NCI-H2171 (cell line): Measurements from ENCODE around the gene C5orf47.

Source experiments
- DNase-seq: peaks from one replicate; lab custom pipeline; 2025; lab: John Stamatoyannopoulos, UW

C5orf47 gene, protein sequence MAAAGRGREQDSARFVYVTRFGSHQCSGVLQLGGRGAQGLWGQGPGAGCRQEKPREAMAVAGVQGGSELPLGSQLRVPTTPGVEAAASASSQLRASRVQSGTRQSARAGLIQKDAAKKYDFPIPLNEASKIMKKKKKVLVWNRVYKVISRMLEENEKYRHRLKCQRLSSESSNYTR

DNA sequence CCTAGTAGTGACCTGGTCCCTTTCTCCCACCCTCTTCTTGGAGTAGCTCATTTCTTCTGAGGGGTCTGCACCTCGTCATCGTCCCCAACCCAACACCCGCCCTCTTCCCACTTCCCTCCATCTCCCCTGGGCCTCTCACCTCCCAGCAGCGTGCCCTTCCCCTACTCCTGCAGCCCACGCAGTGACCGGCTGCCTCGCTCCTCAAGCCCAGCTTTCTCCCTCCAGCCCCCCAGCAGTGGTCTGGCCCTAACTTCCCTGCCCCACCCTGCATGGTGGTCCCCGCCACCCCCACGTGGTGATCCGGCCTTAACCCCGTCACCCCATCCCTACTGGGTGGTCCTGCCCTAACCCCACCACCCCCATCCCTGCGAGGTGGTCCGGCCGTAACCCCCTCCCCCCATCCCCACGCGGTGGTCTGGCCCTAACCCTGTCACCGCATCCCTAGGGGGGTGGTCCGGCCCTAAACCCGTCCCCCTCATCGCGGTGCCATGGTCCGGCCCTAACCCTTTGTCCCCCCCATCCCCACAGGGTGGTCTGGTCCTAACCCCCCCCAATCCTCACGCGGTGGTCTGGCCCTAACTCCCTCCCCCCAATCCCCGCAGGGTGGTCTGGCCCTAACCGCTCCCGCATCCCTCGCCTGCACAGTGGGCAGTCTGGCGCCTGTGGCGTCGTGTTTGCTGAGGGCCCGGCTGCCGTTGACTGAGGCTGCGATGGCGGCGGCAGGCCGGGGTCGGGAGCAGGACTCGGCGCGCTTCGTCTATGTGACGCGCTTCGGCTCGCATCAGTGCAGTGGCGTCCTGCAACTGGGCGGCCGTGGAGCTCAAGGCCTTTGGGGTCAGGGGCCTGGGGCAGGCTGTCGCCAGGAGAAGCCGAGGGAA lies at the start of gene C5orf47:
Gene C5orf47, plus strand, starts transcription at position 617 of the 878 bp plus-strand sequence. Its CDS starts 94 bp downstream, at position 711.
- no peak for DNase-seq

DNA sequence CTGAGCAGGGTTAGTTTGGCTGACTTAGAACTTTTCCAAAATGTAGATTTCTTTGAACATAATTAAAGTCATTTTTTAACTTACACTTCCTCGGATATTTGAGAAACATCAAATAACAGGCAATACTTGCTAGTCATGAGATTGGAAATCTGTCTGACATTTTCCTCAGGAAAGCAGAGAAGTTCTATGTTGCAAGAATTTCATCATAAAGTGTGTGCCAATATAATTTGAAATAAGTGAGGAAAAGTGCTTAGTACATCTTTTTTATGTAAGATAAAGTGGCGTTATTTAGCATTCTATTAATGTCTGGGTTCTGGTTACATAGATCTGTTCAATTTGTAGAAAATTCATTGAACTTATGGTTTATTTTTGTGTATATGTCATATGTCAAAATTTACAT lies 48.7 kb upstream of the C5orf47 start:
- no peak for DNase-seq

DNA sequence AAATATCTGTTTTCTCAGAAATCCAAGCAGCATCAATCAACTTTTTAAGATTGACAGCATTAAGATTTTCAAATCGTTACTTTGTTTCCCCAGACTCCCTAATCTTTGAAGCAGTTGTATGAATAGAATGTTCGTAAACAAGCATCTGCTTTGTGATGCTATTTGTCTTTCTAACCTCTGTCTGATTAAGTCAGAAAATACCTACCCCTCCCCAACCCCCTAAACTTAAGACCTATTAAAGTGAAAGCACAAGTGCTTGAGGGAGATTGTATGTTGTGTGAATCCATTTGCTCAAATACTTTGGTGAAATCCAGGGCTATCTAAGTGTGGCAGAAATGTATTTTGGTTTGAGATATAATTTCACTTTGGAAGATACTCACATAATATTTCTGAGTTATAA lies 47.9 kb upstream of the C5orf47 start:
- DNase-seq: no peak

DNA sequence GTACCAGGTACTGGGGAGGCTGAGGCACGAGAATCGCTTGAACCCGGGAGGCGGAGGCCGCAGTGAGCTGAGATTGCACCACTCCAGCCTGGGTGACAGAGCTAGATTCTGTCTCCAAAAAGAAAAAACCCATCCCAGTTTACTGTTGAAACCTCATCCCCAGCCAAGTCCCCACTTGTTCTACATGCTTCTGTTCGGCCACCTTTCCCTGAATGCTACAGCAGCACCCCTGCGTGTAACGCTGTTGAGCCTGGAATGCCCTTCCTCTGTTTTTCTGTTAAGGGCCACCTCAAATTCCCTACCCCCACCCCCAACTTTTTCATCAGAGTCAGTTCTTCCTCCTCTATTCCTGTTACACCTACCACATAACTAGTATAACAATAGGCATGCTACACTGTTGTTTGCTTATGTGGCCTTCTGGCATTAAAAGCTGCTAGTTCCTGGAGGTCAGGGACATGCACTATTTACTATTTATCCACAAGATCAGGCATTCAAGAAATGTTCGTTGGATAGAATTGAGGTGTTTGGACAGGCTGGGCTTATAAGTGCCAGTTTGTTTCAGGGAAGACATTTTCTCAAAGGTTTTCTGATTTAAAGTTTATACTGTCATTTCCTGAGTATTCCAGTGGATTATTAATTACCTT lies 47.1 kb upstream of the C5orf47 start:
- no peak for DNase-seq

DNA sequence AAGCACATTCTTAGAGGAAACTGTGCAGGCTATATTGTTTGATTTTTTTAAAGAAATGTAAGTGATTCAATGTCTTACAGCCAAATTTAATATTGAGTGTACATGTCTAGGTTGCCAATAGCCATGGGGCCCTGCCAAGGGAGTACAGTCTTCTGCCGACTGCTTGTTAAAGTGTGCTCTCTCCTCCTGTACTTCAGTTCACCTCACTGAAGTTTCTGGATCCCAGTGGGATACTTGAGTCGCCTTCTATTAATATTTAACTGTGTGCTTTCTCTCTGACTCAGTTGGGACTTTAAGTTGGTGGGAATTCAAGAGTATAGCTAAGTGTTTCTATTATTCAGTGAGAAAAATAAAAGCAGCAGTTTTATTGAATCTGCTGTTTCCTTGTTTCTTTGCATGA lies 44.5 kb upstream of the C5orf47 start:
- no peak for DNase-seq

DNA sequence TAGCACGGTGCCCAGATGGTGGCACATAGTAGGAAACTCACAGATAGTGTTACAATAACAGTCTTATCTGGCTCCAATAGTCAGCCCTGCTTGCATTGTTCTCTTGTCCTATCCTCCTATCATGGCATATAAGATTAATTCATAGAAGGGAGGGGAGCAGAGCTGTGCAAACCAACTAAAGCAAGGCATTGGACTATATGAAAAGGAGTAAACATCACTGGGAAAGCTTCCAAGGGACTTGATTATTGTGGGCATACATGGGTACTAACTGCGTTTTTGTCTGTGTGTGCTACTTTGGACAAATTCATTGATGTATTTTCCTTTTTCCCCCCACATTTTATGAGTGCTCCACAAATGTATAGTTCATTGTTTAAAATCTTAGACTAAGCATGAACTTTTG lies 43.8 kb upstream of the C5orf47 start:
- no peak for DNase-seq

DNA sequence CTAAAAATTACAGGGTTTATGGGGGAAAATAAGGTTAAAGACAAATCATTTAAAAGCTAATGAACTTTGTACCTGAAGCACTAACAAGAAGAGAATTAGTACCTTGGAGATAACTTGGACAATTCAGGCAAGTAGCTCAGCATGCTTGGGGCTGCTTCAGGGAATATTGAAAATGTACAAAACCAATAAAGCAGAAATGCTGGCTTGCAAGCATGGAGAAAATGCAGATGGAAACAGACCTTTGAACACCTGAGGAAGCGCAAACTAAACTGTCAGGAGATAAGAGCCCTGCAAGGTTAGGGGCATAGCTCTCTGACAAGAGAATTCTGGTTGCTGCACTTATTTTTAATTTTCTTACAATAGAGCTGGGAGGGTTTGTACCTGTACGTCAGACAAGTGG lies 42.6 kb upstream of the C5orf47 start:
- DNase-seq: no peak

DNA sequence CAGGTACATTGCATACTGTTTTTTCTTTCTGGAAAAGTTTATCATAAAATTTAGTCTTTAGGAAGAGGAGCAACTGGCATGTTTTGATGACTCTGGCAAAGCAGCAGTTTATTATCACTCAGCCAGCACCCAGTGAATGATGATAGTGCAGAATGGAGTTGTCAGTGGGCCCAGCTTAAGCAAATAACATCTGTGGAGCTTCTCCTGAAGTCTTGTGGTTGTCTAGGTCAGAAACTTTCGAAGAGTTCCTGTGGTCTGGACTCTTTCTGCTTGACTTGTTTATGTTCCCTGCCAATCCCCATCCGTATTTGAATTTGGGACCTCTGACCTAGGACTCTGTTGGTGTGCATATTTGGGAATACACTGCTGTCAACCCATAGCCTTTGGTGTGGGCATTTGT lies 38.1 kb upstream of the C5orf47 start:
- no peak for DNase-seq

DNA sequence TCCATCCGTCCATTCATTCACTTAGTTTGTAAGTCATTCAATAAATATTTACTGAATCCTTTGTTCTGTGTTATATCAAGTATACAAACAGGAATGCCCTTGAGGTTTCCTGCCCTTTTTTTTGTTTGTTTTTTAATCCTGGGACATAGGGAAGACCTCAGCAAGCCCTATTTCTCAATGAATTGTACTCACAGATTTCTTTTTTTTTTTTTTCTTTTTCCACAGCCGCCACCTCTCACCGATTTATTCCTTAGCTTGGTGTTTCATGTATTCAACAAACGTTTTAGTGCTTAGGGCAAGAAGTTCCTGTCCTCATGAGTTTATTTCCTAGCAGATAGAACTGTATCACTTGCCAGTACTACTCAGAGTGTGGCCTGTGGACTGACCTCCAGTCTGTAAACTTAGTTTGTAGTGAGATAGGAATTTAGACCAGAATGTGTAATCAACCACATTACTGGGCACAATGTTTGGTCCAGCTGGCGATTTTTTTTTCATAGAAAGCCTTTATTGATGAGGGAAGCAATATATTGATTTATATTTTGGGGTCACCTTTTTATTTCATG lies 35.4 kb upstream of the C5orf47 start:
- DNase-seq: no peak

DNA sequence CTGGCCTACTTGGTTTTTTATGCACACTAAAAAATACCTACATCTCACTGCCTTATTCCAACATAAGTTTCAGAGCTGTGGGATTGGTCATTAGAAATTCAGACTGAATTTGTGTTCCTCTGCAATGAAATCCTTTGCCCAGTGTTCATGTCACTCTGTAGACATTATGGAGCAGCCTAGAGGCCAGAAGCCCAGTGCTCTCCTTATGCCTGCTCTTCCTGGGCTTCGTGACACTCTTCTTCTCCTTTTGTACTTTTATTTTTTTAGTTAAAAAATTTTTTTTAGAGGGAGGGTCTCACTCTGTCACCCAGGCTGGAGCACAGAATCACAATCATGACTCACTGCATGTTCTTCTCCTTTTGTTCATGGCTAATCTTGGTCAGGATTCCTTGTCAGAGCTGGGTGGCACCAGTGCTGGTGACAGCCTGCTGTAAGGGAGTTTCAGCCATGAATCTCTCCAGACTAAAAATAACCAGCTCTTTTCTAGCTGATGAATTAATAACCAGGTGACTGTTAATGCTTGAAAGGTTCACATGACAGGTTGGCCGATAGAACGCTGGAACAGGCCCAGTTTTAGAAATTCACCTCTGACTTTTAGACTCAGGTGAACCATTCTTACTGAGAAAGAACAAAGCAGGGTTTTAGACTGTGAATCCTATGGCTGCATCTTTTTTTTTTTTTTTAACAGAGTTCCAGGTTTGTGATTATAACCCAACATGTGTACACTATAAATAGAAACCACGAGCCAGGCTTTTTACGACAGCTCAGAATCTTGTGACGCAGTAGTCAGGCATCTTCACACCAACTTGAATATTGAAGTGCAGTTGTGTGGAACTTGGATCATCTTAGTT lies 34.1 kb upstream of the C5orf47 start:
- DNase-seq: no peak

DNA sequence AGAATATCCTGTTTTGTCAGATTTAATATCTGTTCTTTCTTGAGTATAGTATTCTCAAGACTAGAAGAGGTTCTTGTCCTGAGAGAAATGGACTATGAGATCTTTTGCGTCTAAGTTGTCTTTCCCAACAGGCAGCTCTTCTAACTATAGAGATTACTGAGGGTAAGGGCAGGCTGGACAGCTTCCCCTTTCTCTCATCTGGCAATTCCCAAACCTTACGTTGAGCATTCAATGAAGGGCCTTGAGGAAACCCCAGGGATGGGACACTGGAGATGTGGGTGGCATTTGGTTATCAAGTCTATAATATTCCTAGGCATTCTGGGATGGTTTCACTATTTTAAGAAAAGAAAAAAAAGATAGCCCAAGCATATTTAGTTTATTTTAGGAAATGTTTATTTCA lies 28.0 kb upstream of the C5orf47 start:
- DNase-seq: no peak

DNA sequence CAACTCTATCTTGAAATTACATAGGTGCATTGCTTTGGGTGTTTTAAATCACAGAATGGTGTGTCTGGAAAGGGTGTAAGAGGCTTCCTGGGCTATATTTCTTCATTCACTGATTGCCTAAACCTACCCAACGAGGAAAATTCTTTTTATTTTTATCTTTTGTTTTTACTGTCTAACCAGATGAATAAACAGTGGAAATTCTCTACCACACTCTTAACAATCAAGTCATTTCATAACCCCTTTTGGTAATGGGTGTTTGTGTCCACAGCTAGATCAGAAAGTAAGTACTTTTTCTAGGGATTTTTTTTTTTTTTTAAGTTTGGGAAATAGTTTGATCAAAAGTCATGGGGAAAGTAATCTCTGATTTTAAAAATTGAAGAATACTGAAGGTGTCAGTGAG lies 27.6 kb upstream of the C5orf47 start:
- DNase-seq: no peak

DNA sequence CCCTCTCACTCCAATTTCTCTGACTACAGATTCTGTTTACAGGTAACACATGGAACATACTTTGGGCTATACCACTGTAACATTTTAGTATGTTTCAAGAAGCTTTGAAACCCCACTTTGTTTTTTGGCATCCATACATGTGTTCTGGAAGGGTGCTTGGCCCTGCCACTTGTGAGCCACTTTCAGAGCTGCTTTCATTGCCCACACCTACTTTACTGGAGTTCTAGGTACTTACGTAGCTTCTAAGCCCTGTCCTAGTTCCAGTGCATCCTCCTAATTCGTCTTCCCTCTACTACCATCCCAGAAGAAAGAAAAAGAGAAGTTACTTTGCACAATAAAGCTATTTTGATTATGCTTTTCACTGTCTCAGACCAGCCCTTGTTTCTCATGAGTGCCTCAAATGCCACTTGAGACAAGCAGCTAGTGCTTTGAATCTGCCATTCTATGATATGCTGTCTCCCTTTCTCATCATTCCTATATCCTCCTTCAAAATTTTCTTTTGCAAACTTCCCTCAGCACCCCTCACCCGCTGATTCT lies 26.5 kb upstream of the C5orf47 start:
- DNase-seq: no peak

DNA sequence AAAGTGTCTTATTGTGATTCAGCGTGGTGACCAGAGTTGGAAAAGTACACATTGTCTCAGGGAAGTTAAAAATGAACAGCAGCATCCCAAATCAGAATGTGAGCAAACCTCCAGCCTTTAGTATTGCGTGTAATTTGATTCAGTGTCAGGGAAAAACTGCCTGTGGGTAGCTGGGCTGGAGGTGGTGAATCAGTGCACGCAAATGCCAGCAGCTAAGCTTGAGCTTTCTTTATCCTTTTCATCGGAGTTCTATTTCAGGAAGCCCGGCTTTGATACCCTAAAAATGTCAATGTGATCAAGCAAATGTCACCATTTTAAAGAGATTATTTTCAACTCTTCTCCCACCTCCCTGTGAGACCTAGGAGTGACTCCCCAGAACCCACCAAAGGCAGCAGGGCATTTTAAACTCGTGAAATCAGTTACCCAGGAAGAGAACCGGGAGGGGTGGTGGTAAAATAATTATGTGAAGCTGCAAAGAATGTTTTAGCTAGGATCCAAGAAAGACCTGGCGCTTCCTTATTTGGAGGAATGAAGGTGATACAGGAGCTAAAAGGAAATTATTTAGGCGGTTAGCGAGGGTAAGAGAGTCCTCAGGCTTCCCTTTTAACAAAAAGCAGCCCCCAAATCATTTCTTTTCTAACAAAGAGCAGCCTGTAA lies 25.7 kb upstream of the C5orf47 start:
- DNase-seq: no peak

DNA sequence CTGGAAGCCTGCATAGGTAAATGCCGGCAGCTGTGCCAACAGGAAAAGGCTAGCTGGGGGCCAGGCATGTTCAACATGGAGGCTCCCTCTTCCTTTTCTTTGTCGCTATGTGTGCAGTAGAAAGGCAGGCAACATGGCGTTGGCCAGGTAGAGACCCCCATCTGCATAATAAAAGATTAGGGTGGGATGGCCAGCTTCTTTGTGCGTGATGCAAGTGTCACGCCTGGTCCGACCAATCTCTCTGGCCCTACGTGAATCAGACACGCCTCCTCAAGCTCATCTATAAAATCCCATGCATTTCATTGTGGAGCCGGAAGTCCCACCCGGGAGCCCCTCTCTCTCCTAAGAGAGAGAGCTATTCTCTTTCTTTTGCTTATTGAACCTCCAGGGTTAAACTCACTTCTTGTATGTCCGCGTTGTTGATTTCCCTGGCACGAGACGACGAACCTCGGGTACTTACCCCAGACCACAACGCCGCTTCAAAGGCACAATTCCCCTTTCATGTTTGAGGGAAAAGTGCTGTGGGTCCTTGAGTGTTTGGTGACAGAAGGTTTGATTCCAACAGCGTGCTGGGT lies 25.0 kb upstream of the C5orf47 start:
- no peak for DNase-seq

DNA sequence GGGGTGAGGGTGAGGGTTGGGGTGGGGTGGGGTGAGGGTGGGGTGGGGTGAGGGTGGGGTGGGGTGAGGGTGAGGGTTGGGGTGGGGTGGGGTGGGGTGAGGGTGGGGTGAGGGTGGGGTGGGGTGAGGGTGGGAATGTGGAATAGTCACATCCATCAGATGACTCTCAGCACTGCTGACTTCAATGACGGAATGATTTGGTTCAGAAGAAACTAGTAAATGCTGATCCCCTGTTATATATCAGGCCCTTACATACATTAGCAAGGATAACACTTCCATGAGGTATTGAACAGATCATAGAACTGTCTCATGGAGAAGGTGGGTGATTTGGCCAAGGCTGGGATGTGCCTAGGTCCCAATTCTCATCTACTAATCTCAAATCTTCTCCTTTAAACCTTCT lies 24.5 kb upstream of the C5orf47 start:
- DNase-seq: no peak

DNA sequence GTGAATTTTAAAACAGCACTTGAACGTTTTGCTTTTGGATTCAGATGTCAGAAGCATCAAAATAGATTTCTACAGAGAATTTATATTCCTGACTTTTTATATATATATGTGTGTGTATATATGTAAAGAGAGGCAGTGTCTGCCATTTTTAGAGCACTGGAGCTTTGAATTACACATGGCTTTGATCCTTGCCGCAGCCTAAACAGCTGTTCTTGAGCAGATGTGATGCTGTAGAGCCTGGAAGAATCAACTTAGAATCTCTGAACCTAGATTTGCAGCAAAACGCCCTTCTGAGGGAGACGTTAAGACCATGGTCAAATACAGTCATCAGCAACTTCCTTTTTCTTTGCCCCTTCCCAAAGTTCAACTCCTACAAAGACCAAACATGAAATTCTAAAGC lies 21.7 kb upstream of the C5orf47 start:
- no peak for DNase-seq

DNA sequence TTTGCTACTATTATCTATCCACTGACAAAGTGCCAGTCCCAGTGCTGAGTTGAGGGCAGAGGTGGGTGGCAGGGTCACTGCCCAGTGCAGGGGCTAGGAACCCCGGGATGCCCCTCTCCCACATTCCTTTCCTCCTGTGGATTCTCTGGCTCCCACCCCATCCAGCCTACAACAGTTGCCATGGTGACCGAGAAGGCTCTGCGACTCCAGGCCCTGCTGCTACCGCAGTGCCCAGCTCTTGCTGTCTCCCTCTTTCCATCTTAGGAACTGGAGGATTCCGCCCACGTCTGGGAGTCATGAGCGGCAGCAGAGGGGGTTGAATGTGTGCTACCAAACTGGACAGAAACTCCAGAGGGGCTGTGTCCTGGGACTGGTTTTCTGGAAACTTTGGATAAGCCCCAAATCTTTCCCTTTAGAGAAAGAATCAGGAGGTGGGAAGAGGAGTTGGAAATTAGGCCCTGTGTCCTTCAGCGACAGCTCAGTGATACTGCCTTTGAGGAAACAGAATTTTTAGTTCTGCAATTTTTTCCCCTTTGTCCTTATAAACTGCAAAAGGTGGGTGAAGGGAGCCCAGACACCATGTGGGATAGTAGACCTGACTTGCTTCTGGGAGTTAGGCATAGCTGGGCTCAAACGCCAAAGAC lies 20.7 kb upstream of the C5orf47 start:
- DNase-seq: no peak

DNA sequence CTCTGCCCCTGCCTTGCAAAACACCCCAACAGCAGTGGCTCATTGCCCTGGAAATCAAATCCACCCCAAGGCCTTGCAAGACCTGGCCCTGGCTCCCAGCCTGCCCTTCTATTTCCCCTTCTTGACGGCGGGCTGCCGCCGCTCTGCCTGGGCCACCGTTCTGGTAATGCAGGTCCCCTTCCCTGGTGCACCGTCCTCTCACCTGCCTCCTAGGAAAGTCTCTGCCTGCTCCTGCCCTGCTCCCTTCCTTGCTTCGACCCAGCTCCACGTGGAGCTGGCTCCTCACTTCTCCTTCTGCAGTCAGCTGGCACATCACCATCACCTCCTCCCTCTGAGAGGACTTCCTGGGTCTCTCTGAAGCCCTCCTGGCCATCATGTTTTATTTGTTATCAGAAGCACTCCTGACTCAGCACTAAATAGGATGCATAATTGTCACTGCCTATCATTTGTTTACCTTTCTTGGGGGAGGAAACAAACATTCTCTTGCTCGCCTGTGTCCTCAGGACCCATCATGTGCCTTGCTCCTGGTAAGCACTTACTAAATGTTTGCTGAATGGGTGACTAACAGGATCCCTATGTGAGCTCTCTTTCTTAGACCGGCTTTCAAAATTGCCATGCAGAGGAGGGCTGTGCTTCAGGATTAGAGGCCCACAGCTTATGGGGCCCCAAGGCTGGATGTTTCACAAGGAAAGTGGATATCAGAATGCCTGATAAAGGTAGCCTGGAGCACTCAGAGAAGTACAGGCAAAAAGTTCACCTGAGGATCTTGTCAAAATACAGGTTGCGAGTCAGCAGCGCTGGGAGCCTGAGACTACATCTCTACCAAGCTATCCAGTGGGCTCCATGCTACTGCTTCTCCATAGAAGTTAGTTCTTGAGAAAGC lies 19.6 kb upstream of the C5orf47 start:
- DNase-seq: no peak
